Measurements from ENCODE around the gene ERGIC1.

DNA sequence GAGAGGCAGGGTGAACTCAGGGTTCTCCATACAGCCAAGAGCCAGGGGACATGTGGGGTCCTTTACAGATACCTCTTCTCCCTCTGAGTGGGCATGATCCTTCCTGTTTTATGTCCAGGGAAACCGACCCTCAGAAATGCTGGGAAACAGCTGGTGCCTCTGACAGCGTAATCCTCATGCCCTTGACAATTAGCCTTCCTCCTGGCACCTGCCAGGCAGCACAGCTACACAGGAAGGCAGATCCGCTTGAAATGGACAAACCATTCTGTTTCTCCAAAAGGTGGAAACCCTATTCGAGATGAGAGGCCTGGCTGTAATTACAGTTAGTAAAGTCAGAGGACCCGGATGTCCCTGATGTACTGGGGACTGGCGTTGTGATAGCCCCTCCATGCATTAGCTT, 7.2 kb downstream of the ERGIC1 start:
- TF ChIP-seq POLR2A (IDR thresholded peaks at IDR 0.05) = no peak
- TF ChIP-seq, protein P1, sequence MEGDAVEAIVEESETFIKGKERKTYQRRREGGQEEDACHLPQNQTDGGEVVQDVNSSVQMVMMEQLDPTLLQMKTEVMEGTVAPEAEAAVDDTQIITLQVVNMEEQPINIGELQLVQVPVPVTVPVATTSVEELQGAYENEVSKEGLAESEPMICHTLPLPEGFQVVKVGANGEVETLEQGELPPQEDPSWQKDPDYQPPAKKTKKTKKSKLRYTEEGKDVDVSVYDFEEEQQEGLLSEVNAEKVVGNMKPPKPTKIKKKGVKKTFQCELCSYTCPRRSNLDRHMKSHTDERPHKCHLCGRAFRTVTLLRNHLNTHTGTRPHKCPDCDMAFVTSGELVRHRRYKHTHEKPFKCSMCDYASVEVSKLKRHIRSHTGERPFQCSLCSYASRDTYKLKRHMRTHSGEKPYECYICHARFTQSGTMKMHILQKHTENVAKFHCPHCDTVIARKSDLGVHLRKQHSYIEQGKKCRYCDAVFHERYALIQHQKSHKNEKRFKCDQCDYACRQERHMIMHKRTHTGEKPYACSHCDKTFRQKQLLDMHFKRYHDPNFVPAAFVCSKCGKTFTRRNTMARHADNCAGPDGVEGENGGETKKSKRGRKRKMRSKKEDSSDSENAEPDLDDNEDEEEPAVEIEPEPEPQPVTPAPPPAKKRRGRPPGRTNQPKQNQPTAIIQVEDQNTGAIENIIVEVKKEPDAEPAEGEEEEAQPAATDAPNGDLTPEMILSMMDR (IDR thresholded peaks at IDR 0.05) = no peak

All from prostate gland (tissue), 2 donors.